ENCODE data around the gene CRHR2. TPM values are rescaled to one million over a fixed set of nuclear protein-coding genes. Genes with fewer than 3 reads are reported as not detected.

Gene CRHR2
- total and polyA plus RNA-seq, 5 experiments from 2014 or later = 0.06 TPM; not detected in 4

GRCh38 chr7:30705596-30705995, 23.3 kb upstream of the CRHR2 start:
- H3K4me1 Mint-ChIP-seq = peaks cover 0 to 10% (median 5%) of the 10 kb centered on the region in 4 donors
- H3K4me3 Mint-ChIP-seq = no peak overlapping the region
- ATAC-seq (no peak), DNase-seq (no peak)
- POLR2A ChIA-PET = no interaction called here
- H3K9me3 Mint-ChIP-seq = no peaks in the 10 kb centered on the region
- H3K27ac Mint-ChIP-seq = peak overlapping the region in 2 of 10 donors; percentile 46 to 63
- no peaks in the 10 kb centered on the region for H3K36me3 Mint-ChIP-seq
- no peaks in the 10 kb centered on the region for H3K27me3 Mint-ChIP-seq

GRCh38 chr7:30705008-30705407, 22.8 kb upstream of the CRHR2 start:
- DNase-seq (no peak), ATAC-seq (no peak)
- H3K9me3 Mint-ChIP-seq = no peaks in the 10 kb centered on the region
- peaks cover 0 to 2% (median 0%) of the 10 kb centered on the region in 5 donors for H3K27me3 Mint-ChIP-seq
- no peak overlapping the region for H3K27ac Mint-ChIP-seq
- H3K4me3 Mint-ChIP-seq = no peak overlapping the region
- H3K4me1 Mint-ChIP-seq = peaks cover 0 to 10% (median 5%) of the 10 kb centered on the region in 4 donors
- POLR2A ChIA-PET = no interaction called here
- H3K36me3 Mint-ChIP-seq = no peaks in the 10 kb centered on the region

GRCh38 chr7:30703756-30704155, 21.5 kb upstream of the CRHR2 start:
- DNase-seq = no peak
- Mint-ChIP-seq H3K9me3 (no peaks in the 10 kb centered on the region), H3K27ac (peak overlapping the region in 1 of 10 donors; percentile 2), H3K27me3 (peaks cover 0 to 2% (median 0%) of the 10 kb centered on the region in 5 donors), H3K4me3 (no peak overlapping the region), H3K4me1 (peaks cover 0 to 10% (median 5%) of the 10 kb centered on the region in 4 donors), H3K36me3 (no peaks in the 10 kb centered on the region)
- POLR2A ChIA-PET = no interaction called here
- no peak for ATAC-seq

- H3K4me3 Mint-ChIP-seq = no peak overlapping the region
- H3K27ac Mint-ChIP-seq = peak overlapping the region in 3 of 10 donors; percentile 8 to 60 (median 41)
- peak in 6 of 10 donors; percentile 8 to 45 (median 25) for DNase-seq
- POLR2A ChIA-PET = interaction anchor here (1.5 kb wide), 1 partner anchor 34 kb away, joined by 4 read pairs; no protein-coding TSS in a partner anchor
- peak; percentile 45 to 65 for ATAC-seq
- no peaks in the 10 kb centered on the region for H3K36me3 Mint-ChIP-seq
- H3K27me3 Mint-ChIP-seq = peaks cover 0 to 2% (median 0%) of the 10 kb centered on the region in 5 donors
- H3K4me1 Mint-ChIP-seq = peaks cover 4 to 18% (median 8%) of the 10 kb centered on the region in 4 donors
- no peaks in the 10 kb centered on the region for H3K9me3 Mint-ChIP-seq
These were observed 19.9 kb upstream of the CRHR2 start for GRCh38 chr7:30702200-30702599.

DNA sequence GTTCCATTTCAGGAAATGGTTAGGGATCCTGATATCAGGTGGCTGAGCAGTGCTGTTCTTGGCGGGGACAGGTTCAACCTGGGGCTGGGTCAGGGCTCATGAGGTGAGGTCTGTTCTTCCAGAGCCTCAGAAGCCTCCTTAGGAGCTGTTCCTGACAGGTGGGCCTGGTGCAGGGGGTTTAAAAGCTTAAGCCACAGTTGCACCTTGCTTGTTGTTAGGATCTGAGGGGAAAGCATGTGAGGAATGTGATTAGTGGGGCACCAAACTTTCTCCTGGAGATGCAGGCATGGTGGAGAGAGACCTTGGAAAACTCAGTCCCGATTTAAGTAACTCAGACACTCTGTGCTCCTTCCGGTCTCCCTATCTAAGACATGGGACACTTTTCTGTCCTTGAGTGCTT, 18.7 kb upstream of the CRHR2 start:
- peak overlapping the region in 1 of 10 donors; percentile 40 for H3K27ac Mint-ChIP-seq
- POLR2A ChIA-PET = no interaction called here
- H3K4me3 Mint-ChIP-seq = no peak overlapping the region
- DNase-seq (no peak), ATAC-seq (no peak)
- H3K9me3 Mint-ChIP-seq = no peaks in the 10 kb centered on the region
- peaks cover 0 to 2% (median 0%) of the 10 kb centered on the region in 5 donors for H3K27me3 Mint-ChIP-seq
- peaks cover 4 to 18% (median 7%) of the 10 kb centered on the region in 4 donors for H3K4me1 Mint-ChIP-seq
- H3K36me3 Mint-ChIP-seq = no peaks in the 10 kb centered on the region

GRCh38 chr7:30699706-30700495, 17.6 kb upstream of the CRHR2 start:
- POLR2A ChIA-PET = no interaction called here
- H3K27ac Mint-ChIP-seq = no peak overlapping the region

DNA sequence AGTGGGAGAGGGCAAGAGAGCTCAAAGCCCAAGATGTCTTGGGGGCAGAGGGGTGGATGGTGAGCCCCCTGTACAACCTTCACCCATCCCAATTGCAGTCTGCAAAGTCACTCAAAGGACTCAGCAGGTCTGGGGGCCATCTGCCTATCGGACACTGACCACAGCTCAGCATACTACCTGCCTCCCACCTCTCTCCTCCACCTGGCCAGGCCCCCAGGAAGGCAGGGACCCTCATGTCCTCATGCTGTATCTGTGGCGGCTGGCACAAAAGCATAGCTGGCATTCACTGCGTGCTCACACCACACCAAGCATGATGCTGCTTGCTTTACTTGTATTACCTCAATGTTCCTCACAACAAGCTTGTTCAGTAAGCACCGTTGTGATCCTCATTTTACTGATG, 16.2 kb upstream of the CRHR2 start:
- Mint-ChIP-seq H3K9me3 (no peaks in the 10 kb centered on the region), H3K27me3 (peaks cover 0 to 2% (median 0%) of the 10 kb centered on the region in 5 donors), H3K36me3 (no peaks in the 10 kb centered on the region), H3K27ac (peak overlapping the region in 1 of 10 donors; percentile 54), H3K4me3 (no peak overlapping the region), H3K4me1 (peaks cover 4 to 18% (median 7%) of the 10 kb centered on the region in 4 donors)
- ATAC-seq = no peak
- POLR2A ChIA-PET = interaction anchor here (0.6 kb wide), 1 partner anchor 37 kb away, joined by 3 read pairs; no protein-coding TSS in a partner anchor
- DNase-seq = no peak

More at GRCh38 chr7:30699706-30700495, 17.6 kb upstream of the CRHR2 start:
- no peak overlapping the region for H3K4me3 Mint-ChIP-seq
- peaks cover 0 to 2% (median 0%) of the 10 kb centered on the region in 5 donors for H3K27me3 Mint-ChIP-seq
- peaks cover 4 to 18% (median 7%) of the 10 kb centered on the region in 4 donors for H3K4me1 Mint-ChIP-seq
- H3K36me3 Mint-ChIP-seq = no peaks in the 10 kb centered on the region
- ATAC-seq (no peak), DNase-seq (no peak)
- no peaks in the 10 kb centered on the region for H3K9me3 Mint-ChIP-seq

- Mint-ChIP-seq H3K9me3 (no peaks in the 10 kb centered on the region), H3K36me3 (no peaks in the 10 kb centered on the region), H3K27ac (peak overlapping the region in 3 of 10 donors; percentile 26 to 79 (median 72)), H3K4me3 (no peak overlapping the region), H3K27me3 (peaks cover 0 to 2% (median 0%) of the 10 kb centered on the region in 5 donors), H3K4me1 (peaks cover 4 to 18% (median 7%) of the 10 kb centered on the region in 4 donors)
- ATAC-seq (no peak), DNase-seq (no peak)
- POLR2A ChIA-PET = no interaction called here
These were observed 15.6 kb upstream of the CRHR2 start for GRCh38 chr7:30697719-30698460.

DNA sequence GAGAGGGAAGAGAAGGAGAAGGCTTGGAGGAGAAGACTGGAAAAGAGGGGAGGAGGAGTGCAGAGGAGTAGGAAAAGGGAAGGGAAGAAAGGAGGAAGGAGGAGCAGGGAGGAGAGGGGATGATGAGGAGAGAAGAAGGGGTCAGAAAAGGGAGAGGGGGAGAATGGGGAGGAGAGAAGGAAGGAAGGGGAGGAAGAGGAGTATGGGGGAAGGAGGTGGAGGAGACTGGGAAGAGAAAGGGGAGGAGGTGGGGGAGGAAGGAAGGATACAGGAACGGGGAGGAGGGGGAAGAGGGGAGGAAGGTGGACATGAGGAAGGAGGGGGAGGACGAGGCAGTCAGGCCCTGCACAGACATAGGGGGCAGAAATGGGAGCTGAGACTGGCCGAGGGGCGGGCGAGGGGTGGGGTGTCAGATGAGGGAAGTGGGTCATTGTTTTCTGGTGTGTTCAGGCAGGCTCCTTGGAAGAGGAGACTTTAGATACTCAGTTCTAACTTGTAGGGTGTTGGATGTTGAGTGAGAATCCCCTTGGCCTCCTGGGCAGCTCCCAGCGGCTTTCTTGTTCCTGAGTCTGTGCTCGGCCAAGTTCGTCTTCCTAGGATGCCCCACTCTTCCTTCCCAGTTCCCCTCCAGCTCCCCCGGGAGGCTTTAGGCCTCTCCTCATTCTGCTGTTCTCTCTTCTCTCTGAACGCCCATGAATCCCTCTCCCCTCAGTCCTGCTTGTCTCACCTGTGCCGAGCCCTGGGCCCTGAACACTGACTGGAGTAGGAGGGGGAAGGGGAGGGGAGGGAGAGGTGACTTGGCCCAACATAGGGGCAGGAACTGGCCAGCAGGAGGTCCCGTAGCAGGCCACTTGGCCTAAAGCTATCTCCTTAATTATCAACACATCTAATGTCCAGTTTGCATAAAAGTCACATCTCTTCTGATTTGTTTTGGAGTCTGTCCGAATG, 12.8 kb upstream of the CRHR2 start:
- Mint-ChIP-seq H3K9me3 (no peaks in the 10 kb centered on the region), H3K27ac (no peak overlapping the region), H3K27me3 (peaks cover 0 to 3% (median 0%) of the 10 kb centered on the region in 5 donors), H3K4me3 (no peak overlapping the region), H3K36me3 (no peaks in the 10 kb centered on the region), H3K4me1 (peaks cover 0 to 8% (median 5%) of the 10 kb centered on the region in 4 donors)
- POLR2A ChIA-PET = no interaction called here
- DNase-seq (no peak), ATAC-seq (no peak)

DNA sequence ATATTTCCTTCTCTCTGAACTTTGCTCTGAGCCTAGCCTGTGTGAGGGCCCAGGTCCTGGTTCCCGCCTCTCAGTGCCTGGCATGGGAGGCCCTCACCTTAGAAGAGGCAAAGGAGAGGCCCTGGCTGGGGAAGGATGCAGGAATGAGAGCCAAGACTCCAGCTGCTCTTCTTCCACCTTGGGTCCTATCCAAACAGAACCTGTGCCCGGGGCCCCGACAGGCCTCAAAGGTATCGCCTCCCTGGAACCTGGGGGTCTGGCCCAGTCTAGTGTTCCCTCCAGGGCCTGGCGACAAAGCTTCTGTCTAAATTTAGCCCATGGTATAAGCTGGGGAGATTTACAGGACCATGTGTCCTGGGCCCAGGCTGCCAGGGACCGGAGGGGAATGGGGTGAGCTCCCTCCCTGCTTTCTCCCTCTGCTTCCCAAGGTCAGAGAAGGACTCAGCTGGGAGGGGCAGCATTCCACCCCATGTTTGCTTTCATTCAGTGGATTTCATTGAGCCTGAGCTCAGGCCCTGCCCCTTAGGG, 12.0 kb upstream of the CRHR2 start:
- ATAC-seq (no peak), DNase-seq (no peak)
- peaks cover 0 to 3% (median 0%) of the 10 kb centered on the region in 5 donors for H3K27me3 Mint-ChIP-seq
- POLR2A ChIA-PET = no interaction called here
- peaks cover 2 to 8% (median 5%) of the 10 kb centered on the region in 4 donors for H3K4me1 Mint-ChIP-seq
- no peaks in the 10 kb centered on the region for H3K36me3 Mint-ChIP-seq
- H3K9me3 Mint-ChIP-seq = no peaks in the 10 kb centered on the region
- no peak overlapping the region for H3K27ac Mint-ChIP-seq
- no peak overlapping the region for H3K4me3 Mint-ChIP-seq

DNA sequence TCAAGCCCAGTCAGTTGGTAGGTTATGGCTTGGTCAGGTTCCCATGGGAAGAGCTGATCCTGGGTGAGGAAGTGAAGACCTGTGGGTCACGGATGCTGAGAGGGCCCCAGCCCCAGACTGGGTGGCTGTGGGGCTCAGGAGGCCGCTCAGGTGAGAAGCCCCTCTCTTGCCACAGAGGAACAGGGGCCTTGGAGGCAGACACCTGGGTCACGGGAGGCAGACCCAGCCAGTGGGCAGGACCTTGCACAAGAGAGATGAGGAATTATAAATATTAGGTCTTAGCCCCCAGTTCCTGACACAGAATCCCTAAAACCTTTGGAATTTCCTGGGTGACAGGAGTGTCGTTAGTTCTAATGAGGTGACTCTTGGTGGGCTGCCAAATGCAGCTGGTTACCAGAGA, 10.6 kb upstream of the CRHR2 start:
- no peak for ATAC-seq
- Mint-ChIP-seq H3K27ac (no peak overlapping the region), H3K4me3 (no peak overlapping the region), H3K4me1 (peaks cover 2 to 8% (median 4%) of the 10 kb centered on the region in 4 donors), H3K36me3 (no peaks in the 10 kb centered on the region), H3K9me3 (no peaks in the 10 kb centered on the region), H3K27me3 (peaks cover 0 to 3% (median 0%) of the 10 kb centered on the region in 5 donors)
- DNase-seq = no peak
- POLR2A ChIA-PET = interaction anchor here (1.0 kb wide), 1 partner anchor 17 kb away, joined by 3 read pairs; no protein-coding TSS in a partner anchor

DNA sequence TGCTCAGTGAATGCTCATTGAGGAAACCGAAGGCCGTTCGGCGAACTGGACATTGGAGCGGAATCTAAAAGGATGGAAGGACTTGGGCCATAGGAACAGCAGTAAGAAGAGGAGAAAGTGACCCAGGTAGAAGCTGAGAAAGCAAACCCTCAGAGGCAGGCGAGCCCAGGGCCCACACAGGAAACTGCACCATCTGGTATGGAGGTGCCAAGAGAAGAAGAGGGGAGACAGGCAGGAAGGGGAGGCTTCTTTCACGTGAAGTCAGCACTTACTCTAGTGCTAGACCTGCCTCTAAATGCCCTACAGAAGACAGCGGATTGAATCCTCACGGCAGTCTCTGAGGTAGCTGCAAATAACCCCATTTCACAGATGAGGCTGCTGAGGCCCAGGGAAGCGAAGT, 10.2 kb upstream of the CRHR2 start:
- H3K27me3 Mint-ChIP-seq = peaks cover 0 to 3% (median 0%) of the 10 kb centered on the region in 5 donors
- POLR2A ChIA-PET = interaction anchor here (1.0 kb wide), 1 partner anchor 17 kb away, joined by 3 read pairs; no protein-coding TSS in a partner anchor
- DNase-seq (peak in 1 of 10 donors; percentile 45), ATAC-seq (no peak)
- H3K27ac Mint-ChIP-seq = no peak overlapping the region
- H3K9me3 Mint-ChIP-seq = no peaks in the 10 kb centered on the region
- no peaks in the 10 kb centered on the region for H3K36me3 Mint-ChIP-seq
- no peak overlapping the region for H3K4me3 Mint-ChIP-seq
- peaks cover under 1 to 8% (median 1%) of the 10 kb centered on the region in 4 donors for H3K4me1 Mint-ChIP-seq

Data from naive thymus-derived CD8-positive, alpha-beta T cell (primary cell).